ENCODE results near the gene SSC4D.

GRCh38 chr7:76403780-76404494, 5.6 kb downstream of the SSC4D start:
- no peak for TF ChIP-seq CTCF (IDR thresholded peaks at IDR 0.05; ENCODE audit: borderline replicate concordance, extremely low read depth, low read length, poor library complexity, severe bottlenecking)
- no peak for TF ChIP-seq EZH2 (IDR thresholded peaks at IDR 0.05; ENCODE audit: borderline replicate concordance, low read depth, low read length, severe bottlenecking)

Measured in DND-41 (cell line).